OCI-LY7 (cell line): ENCODE results near the gene LPA. TPM values are rescaled to one million over a fixed set of nuclear protein-coding genes. Genes with fewer than 3 reads are reported as not detected.

Experiments
- BruUV-seq: library from RNA; stranded (reverse); fragments of 400-500 nt; replicated peaks from 2 replicates; lab custom pipeline; 2021; lab: Mats Ljungman, UMichigan
- CTCF ChIA-PET: fragments of 300-600 bp; sonication (Branson Sonifier 250); formaldehyde crosslinking; loops from one replicate; lab custom pipeline; 2022; ENCODE audit warnings: antibody characterized with exemption; ENCODE audit not compliant: unreplicated experiment; lab: Charles Lee
- POLR2A ChIA-PET: fragments of 300-600 bp; sonication (Branson Sonifier 250); formaldehyde crosslinking; loops from one replicate; lab custom pipeline; 2022; ENCODE audit warnings: antibody characterized with exemption; lab: Charles Lee
- DNase-seq: peaks from one replicate; pipeline ENCODE4 v3.0.0-alpha.2; 2015; ENCODE audit warnings: low spot score
- H2AFZ ChIP-seq: fragments of 200-600 bp; sonication (generic), shearing (Covaris generic); 2 replicates; pipeline ENCODE4 v1.6.1; 2014; ENCODE audit warnings: mild to moderate bottlenecking, antibody characterized with exemption, low read length, moderate library complexity
- H3K27ac ChIP-seq: fragments of 200-600 bp; sonication (generic); 2 replicates; pipeline ENCODE4 v1.5.1; 2014; ENCODE audit warnings: mixed run types, low read depth, mild to moderate bottlenecking, moderate library complexity, low read length, inconsistent platforms; ENCODE audit not compliant: poor library complexity, severe bottlenecking
- H3K36me3 ChIP-seq: fragments of 200-600 bp; sonication (generic); 2 replicates; pipeline ENCODE4 v1.6.1; 2014; ENCODE audit warnings: mild to moderate bottlenecking, antibody characterized with exemption, low read length, moderate library complexity, mixed read lengths; ENCODE audit not compliant: insufficient read depth
- H3K4me1 ChIP-seq: fragments of 200-600 bp; sonication (generic); 2 replicates; pipeline ENCODE4 v1.5.1; 2014; ENCODE audit warnings: mild to moderate bottlenecking, low read length; ENCODE audit not compliant: insufficient read depth, poor library complexity, severe bottlenecking
- H3K4me2 ChIP-seq: fragments of 200-600 bp; sonication (generic); 2 replicates; pipeline ENCODE4 v1.6.1; 2014; ENCODE audit warnings: mild to moderate bottlenecking, low read length
- H3K4me3 ChIP-seq: fragments of 200-600 bp; sonication (generic); 2 replicates; pipeline ENCODE4 v1.5.1; 2014; ENCODE audit warnings: mild to moderate bottlenecking, low read depth, low read length; ENCODE audit not compliant: poor library complexity, severe bottlenecking
- H3K79me2 ChIP-seq: fragments of 200-600 bp; sonication (generic); 2 replicates; pipeline ENCODE4 v1.6.1; 2016; ENCODE audit warnings: low read depth, mild to moderate bottlenecking, low read length, moderate library complexity, mixed read lengths; ENCODE audit not compliant: insufficient read depth
- H3K9me2 ChIP-seq: fragments of 200-600 bp; sonication (generic); 2 replicates; pipeline ENCODE4 v1.6.1; 2016; ENCODE audit warnings: mild to moderate bottlenecking, low read length, mixed read lengths; ENCODE audit not compliant: insufficient read depth
- H3K9me3 ChIP-seq: fragments of 200-600 bp; sonication (generic); 2 replicates; pipeline ENCODE4 v1.6.1; 2014; ENCODE audit warnings: mild to moderate bottlenecking, mixed run types, low read length, mixed read lengths
- H4K20me1 ChIP-seq: fragments of 200-600 bp; sonication (generic); 2 replicates; pipeline ENCODE4 v1.6.1; 2014; ENCODE audit warnings: mild to moderate bottlenecking, antibody characterized with exemption, low read length, moderate library complexity, mixed read lengths; ENCODE audit not compliant: insufficient read depth
- EZH2phosphoT487 ChIP-seq: fragments of 200-600 bp; sonication (generic); IDR thresholded peaks from 2 replicates; pipeline ENCODE4 v1.6.1; 2018; ENCODE audit warnings: low read depth, borderline replicate concordance, mild to moderate bottlenecking, mixed run types, antibody characterized with exemption, low read length, moderate library complexity, mixed read lengths
- intact Hi-C: fragments of 100-400 bp; cut with micrococcal nuclease; formaldehyde crosslinking; loops from one replicate; pipeline ENCODE4 v1.10.0; 2022; ENCODE audit not compliant: unreplicated experiment
- total RNA-seq, 2 experiments: library from RNA; depleted of rRNA in 1 of 2; stranded (reverse); fragments of >200 nt in 1 of 2; shearing (Covaris generic) in 1 of 2; gene quantifications; 2 replicates each; pipeline ENCODE4 v1.2.3, GENCODE V29; 2014 to 2022
- TF ChIP-seq, protein P1 (sequence below): fragments of 200-600 bp; sonication (generic); conservative IDR thresholded peaks from 2 replicates; pipeline ENCODE4 v1.5.1; 2014; ENCODE audit warnings: mild to moderate bottlenecking, antibody characterized with exemption, low read length, moderate library complexity, mixed read lengths

LPA gene
- total RNA-seq, 2 experiments from 2014 or later: not detected

DNA sequence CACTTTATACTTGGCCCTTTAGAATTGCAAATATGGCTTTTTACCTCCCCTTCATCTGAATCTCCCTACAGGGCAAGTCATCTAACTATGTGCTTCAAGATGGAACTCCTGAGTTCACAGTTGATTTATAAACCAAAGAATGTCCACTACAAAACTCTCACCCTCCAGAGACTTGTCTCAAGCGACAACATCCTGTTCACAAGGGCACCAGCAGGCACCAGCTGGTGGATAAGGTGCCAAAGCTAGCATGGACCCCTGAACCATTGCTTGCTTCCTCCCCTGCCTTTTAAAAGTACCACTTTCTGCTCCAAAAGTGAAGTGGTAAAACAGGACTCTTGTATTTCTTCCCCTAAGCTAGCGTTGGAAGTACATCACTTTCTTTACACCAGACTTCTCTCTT, 154.5 kb downstream of the LPA start:
- no peak overlapping the region for H3K4me3 ChIP-seq
- ChIA-PET POLR2A (interaction anchor here (0.5 kb wide), 1 partner anchor 359 kb away, joined by 3 read pairs; no protein-coding TSS in a partner anchor), CTCF (no interaction called here)
- no peaks in the 10 kb centered on the region for H3K9me2 ChIP-seq
- no TSS peak for BruUV-seq
- no peaks in the 10 kb centered on the region for H3K4me1 ChIP-seq
- no peak overlapping the region for H3K27ac ChIP-seq
- no peaks in the 10 kb centered on the region for H4K20me1 ChIP-seq
- H3K4me2 ChIP-seq: no peak overlapping the region
- H3K9me3 ChIP-seq: no peaks in the 10 kb centered on the region
- no peak for TF ChIP-seq EZH2phosphoT487
- TF ChIP-seq, protein P1, sequence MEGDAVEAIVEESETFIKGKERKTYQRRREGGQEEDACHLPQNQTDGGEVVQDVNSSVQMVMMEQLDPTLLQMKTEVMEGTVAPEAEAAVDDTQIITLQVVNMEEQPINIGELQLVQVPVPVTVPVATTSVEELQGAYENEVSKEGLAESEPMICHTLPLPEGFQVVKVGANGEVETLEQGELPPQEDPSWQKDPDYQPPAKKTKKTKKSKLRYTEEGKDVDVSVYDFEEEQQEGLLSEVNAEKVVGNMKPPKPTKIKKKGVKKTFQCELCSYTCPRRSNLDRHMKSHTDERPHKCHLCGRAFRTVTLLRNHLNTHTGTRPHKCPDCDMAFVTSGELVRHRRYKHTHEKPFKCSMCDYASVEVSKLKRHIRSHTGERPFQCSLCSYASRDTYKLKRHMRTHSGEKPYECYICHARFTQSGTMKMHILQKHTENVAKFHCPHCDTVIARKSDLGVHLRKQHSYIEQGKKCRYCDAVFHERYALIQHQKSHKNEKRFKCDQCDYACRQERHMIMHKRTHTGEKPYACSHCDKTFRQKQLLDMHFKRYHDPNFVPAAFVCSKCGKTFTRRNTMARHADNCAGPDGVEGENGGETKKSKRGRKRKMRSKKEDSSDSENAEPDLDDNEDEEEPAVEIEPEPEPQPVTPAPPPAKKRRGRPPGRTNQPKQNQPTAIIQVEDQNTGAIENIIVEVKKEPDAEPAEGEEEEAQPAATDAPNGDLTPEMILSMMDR: no peak
- no peaks in the 10 kb centered on the region for H3K79me2 ChIP-seq
- H3K36me3 ChIP-seq: no peaks in the 10 kb centered on the region
- intact Hi-C loops: no loop called here
- no peak for DNase-seq
- no peak overlapping the region for H2AFZ ChIP-seq

DNA sequence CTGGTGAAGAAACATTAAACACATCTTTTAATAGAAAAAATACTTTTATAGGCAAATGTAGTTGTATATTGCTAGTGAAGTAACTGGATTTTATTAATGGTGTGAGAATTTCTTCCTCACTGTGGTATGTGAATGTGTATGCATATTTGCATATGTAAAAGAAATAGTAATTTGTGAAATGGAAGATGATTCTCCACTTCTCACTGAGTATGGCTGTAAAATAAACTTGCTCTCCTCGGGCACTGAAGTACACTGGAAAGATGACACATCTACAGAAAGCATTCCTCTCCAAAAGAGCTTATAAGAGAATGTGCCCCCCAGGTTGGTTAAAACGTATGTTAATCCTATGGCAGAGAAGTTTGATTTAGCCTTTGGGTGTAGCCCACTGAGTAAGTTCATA, 155.5 kb downstream of the LPA start:
- Histone ChIP-seq H3K79me2 (no peaks in the 10 kb centered on the region), H3K9me2 (no peaks in the 10 kb centered on the region), H4K20me1 (no peaks in the 10 kb centered on the region), H3K4me3 (no peak overlapping the region), H3K4me2 (no peak overlapping the region), H3K27ac (no peak overlapping the region), H3K4me1 (no peaks in the 10 kb centered on the region), H2AFZ (no peak overlapping the region), H3K9me3 (no peaks in the 10 kb centered on the region), H3K36me3 (no peaks in the 10 kb centered on the region)
- TF ChIP-seq, protein P1: no peak
- no peak for TF ChIP-seq EZH2phosphoT487
- intact Hi-C loops: no loop called here
- POLR2A ChIA-PET: no interaction called here
- no peak for DNase-seq
- BruUV-seq: no TSS peak
- CTCF ChIA-PET: no interaction called here

- intact Hi-C loops: no loop called here
Measured at GRCh38 chr6:160507420-160507819, 156.7 kb downstream of the LPA start.

More at GRCh38 chr6:160507420-160507819, 156.7 kb downstream of the LPA start:
- Histone ChIP-seq H3K4me2 (no peak overlapping the region), H3K36me3 (no peaks in the 10 kb centered on the region), H3K4me3 (no peak overlapping the region), H3K9me2 (no peaks in the 10 kb centered on the region), H3K9me3 (no peaks in the 10 kb centered on the region), H4K20me1 (no peaks in the 10 kb centered on the region), H3K27ac (no peak overlapping the region), H2AFZ (no peak overlapping the region), H3K79me2 (no peaks in the 10 kb centered on the region), H3K4me1 (no peaks in the 10 kb centered on the region)
- POLR2A ChIA-PET: no interaction called here
- DNase-seq: no peak
- CTCF ChIA-PET: no interaction called here
- no TSS peak for BruUV-seq
- TF ChIP-seq, protein P1: no peak
- TF ChIP-seq EZH2phosphoT487: no peak
